ENCODE data around the gene SOWAHC. TPM values are rescaled to one million over a fixed set of nuclear protein-coding genes. Genes with fewer than 3 reads are reported as not detected.

SOWAHC gene
- polyA plus RNA-seq, 1 of the 3 experiments (the other 2 are of a cell fraction): 2.9 TPM

GRCh38 chr2:109635426-109636304, 21.5 kb downstream of the SOWAHC start:
- no peaks in the 10 kb centered on the region for H3K9me3 ChIP-seq
- CTCF ChIA-PET: no interaction called here
- no peaks in the 10 kb centered on the region for H3K4me1 ChIP-seq (ENCODE audit: control insufficient read depth in 1 of 2, insufficient read depth in 2 of 2, low read depth in 1 of 2, low read length in 1 of 2)
- no peak overlapping the region for H2AFZ ChIP-seq (ENCODE audit: low read depth)
- no peak for DNase-seq
- H3K4me2 ChIP-seq: no peak overlapping the region
- no peak overlapping the region for H3K9ac ChIP-seq
- H3K27me3 ChIP-seq (ENCODE audit: insufficient read depth): no peaks in the 10 kb centered on the region
- no peak overlapping the region for H3K27ac ChIP-seq (ENCODE audit: low read depth in 2 of 2, low read length in 1 of 2)
- no peaks in the 10 kb centered on the region for H3K36me3 ChIP-seq (replicated peaks in 1 of 2; ENCODE audit: control insufficient read depth in 1 of 2, insufficient read depth in 2 of 2, low read length in 1 of 2)
- H3K79me2 ChIP-seq (ENCODE audit: insufficient read depth): no peaks in the 10 kb centered on the region
- POLR2A ChIA-PET: no interaction called here
- no peaks in the 10 kb centered on the region for H4K20me1 ChIP-seq (ENCODE audit: insufficient read depth)
- no peaks in the 10 kb centered on the region for H3F3A ChIP-seq (replicated peaks; ENCODE audit: insufficient read depth)
- TF ChIP-seq NRF1 (IDR thresholded peaks at IDR 0.05; ENCODE audit: low read depth, low read length) (no peak), RCOR1 (IDR thresholded peaks at IDR 0.05; ENCODE audit: low read length) (no peak), CHD2 (IDR thresholded peaks at IDR 0.05; ENCODE audit: low read length, partially characterized antibody) (no peak), GATA2 (CRISPR knock-in tag; IDR thresholded peaks at IDR 0.05) (no peak), CTCF (IDR thresholded peaks at IDR 0.05) (no peak), PBX3 (IDR thresholded peaks at IDR 0.05) (no peak), MXI1 (IDR thresholded peaks at IDR 0.05; ENCODE audit: low read depth, low read length) (no peak), FOXM1 (IDR thresholded peaks at IDR 0.05; ENCODE audit: low read depth) (no peak), RXRA (IDR thresholded peaks at IDR 0.05; ENCODE audit: borderline replicate concordance, low read depth) (no peak), USF2 (IDR thresholded peaks at IDR 0.05; ENCODE audit: borderline replicate concordance, low read depth, low read length) (no peak), JUND (IDR thresholded peaks at IDR 0.05) (no peak), EZH2phosphoT487 (IDR thresholded peaks at IDR 0.05; ENCODE audit: borderline replicate concordance, low read depth) (no peak), YY1 (IDR thresholded peaks at IDR 0.05; ENCODE audit: low read depth) (no peak), SIN3A (IDR thresholded peaks at IDR 0.05; ENCODE audit: borderline replicate concordance, low read depth, low read length) (no peak), SMC3 (IDR thresholded peaks at IDR 0.05; ENCODE audit: low read depth, low read length) (no peak), TAF1 (IDR thresholded peaks at IDR 0.05; ENCODE audit: borderline replicate concordance, low read depth, low read length) (no peak), RFX5 (IDR thresholded peaks at IDR 0.05; ENCODE audit: low read length) (no peak), ELF1 (IDR thresholded peaks at IDR 0.05) (no peak)
- H3K4me3 ChIP-seq (ENCODE audit: low read depth in 2 of 2, low read length in 1 of 2): no peak overlapping the region
- H3K9me2 ChIP-seq: no peaks in the 10 kb centered on the region
- 81% methylated on average over 10 of the region's 11 CpGs for WGBS (ENCODE audit: low lambda C conversion rate)
